HG03571 (cell line): ENCODE data around the gene PSMA5.

Experiments
- ATAC-seq: cut with Tn5 transposase; IDR thresholded peaks from one replicate; pipeline ENCODE4 v1.9.1; 2021; ENCODE audit not compliant: unreplicated experiment

PSMA5 gene

DNA sequence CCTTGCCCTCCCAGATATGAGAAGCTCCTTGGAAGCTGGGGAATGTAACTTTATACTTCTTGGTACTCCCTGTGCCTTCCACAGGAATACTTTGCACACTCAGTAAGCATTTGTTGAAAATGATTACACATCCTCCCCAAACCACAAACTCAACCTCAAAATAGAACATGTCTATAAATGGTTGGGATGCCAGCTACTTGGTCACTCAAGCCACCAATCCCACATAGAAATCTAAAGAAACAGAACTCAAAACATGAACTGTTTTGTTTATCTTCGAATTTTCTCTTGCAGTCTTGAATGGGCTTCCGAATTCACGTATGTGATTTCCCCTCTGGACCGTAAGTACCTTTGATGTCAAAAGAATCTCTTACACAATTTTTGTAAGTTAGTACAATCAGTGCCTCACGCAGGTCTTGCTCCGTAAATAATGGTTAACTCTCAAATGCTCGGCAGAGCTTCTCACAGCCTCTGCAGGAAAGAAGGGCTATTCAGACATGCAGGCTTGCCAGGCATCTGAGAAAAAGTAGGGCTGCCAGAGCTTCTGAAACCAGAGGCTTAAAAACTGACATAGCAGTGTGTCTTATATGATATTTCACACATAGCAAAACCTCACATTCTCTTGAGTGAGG, 55.4 kb downstream of the PSMA5 start:
- no peak for ATAC-seq

- ATAC-seq, result no peak
Measured at GRCh38 chr1:109369167-109369746, 57.0 kb downstream of the PSMA5 start.

DNA sequence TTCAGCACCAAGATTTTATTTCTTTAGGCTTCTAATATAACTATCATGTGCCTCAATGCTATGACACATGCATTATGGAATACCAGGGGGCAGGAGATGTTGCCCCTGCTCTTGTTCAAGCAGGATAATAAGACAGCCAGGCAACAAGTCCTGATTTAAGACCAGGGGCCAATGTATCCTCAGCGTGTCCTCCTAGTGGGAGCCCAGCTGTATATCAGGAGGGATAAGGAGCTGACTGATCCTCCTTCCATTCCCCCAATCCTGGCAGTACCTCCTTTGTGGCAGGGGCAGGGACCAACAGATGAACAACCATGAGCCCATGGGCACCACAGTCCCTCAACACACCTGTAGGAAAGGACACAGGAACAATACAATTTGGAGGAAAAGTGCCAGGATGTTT, 57.8 kb downstream of the PSMA5 start:
- no peak for ATAC-seq

DNA sequence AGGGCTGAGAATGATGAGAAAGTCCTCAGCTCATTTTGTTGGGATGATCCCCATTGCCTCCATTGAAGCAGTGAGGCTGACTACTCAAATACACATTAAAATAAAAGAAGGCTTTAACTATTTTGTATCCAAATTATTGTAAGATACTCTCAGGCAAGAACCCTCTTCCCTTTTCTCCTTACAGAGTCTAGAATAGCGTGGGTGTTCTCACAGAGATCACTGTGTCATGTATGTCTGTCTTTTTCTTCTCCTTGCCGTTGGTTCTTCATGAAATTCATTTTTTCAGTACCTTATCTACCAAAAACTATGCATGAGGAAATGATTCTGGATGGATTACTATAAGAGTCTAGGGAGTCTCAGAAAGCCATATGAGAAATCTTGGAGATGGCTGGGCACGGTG, 58.6 kb downstream of the PSMA5 start:
- no peak for ATAC-seq

- ATAC-seq, result no peak
Measured at GRCh38 chr1:109365642-109366204, 60.5 kb downstream of the PSMA5 start.

- no peak for ATAC-seq
Measured at GRCh38 chr1:109361649-109362048, 64.6 kb downstream of the PSMA5 start.

GRCh38 chr1:109361069-109361468, 65.2 kb downstream of the PSMA5 start:
- no peak for ATAC-seq

- ATAC-seq, result no peak
Measured at GRCh38 chr1:109357616-109358015, 68.6 kb downstream of the PSMA5 start.

DNA sequence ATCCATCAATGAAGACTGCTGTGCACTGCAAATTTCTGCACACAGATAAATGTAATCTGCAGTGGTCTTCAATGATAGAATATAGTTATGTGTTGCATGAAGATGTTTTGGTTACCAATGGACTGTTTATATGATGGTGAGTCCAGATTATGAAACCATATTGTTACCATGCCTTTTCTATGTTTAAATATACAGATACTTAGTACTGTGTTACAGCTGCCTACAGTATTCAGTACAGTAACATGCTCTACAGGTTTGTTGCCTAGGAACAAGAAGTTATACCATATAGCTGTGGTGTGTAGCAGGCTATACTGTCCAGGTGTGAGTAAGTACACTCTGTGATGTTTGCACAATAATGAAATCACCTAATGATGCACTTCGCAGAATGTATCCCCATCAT, 69.3 kb downstream of the PSMA5 start:
- ATAC-seq, result no peak

GRCh38 chr1:109356505-109356904, 69.7 kb downstream of the PSMA5 start:
- ATAC-seq, result no peak

- ATAC-seq, result no peak
Measured at GRCh38 chr1:109354929-109355328, 71.3 kb downstream of the PSMA5 start.

- ATAC-seq, result no peak
Measured at GRCh38 chr1:109351457-109351856, 74.8 kb downstream of the PSMA5 start.

- no peak for ATAC-seq
Measured at GRCh38 chr1:109350655-109351054, 75.6 kb downstream of the PSMA5 start.

DNA sequence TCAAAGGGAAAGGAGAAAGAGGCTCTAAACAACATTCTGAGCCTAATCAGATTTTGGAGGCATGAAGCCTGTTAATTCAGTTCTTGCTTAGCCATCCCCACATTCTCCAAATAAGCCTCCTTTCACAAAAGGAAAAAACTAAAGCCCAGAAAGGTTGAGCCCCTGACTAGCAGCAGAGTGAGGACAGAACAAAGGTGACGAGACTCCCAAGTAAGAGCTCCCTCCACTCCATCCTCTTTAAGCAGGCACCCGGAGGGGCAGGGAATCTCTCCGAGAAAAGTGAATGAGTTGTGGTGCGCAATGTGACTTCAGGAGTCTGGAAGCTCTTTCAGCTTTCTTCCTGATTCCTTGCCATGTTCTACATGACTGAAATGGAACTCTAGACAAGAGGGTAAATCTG, 76.1 kb downstream of the PSMA5 start:
- no peak for ATAC-seq
